Erythroblast (primary cell): Measurements from ENCODE around the gene RASL11A.
"Not testable (repeated sequence)": the region's sequence is repeated elsewhere in the genome, so short reads cannot be mapped to it uniquely, and the experiment has no call there.

Experiments used
- DNase-seq, 2 experiments: peaks; one replicate each; lab custom pipeline; 2025; lab: John Stamatoyannopoulos, UW
- GATA1 ChIP-seq: IDR thresholded peaks from 2 replicates; pipeline ENCODE4 v1.6.1; 2011; ENCODE audit warnings: low read depth, mild to moderate bottlenecking, control low read depth, low read length, moderate library complexity
- POLR2A ChIP-seq: IDR thresholded peaks from 2 replicates; pipeline ENCODE4 v1.6.1; 2011; ENCODE audit warnings: mild to moderate bottlenecking, low read length

The RASL11A gene

GRCh38 chr13:27319404-27319803 is 48.8 kb downstream of the RASL11A start:
- TF ChIP-seq POLR2A (no peak), GATA1 (no peak)
- no peak for DNase-seq

DNA sequence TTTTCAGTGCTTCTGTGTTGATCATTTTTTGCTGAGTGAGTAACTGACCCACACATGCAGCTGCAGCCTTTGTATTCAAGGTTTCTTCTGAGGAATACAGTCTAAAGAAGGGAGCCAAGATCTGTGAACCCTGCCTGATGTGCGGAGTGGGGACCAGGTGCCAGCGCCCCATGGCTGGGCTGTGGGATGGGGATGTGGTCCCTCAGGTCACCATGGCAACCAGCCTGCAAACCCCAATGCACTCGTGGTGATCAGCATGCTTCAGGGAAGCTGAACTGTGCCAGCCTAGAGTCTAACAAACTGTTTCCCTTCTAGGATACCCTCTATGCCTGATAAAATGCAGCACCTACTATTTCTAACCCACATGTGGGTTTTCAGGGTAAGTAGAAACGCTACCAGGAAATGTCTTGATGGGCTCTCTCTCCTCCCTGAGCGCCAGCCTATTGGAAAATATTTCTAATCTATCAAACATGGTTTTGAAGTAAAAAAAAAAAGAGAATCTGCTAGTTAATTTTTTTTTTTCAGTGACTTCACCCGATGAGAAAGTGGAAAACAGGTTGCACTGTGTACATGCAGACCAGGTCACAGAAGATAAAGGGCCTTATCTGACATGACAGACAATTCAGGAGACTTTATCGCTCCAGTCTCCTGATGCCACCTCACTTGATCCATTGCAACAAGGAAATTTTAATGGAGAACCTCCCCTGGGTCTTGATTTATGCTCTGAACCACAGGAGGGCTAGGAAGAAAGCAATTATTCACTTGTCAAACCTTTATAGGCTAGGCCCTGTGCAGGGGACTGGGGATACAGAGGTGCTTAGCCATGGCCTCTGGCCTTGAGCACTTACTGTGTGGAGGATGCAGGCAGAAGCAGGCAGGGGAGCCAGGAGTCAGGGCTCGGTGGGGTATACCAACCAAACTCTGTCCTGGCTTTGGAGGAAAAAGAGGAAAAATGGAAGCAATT is 51.1 kb downstream of the RASL11A start:
- peak; percentile 29 to 72 for DNase-seq
- TF ChIP-seq POLR2A (no peak), GATA1 (no peak)

- DNase-seq: not testable (repeated sequence)
These were observed 51.8 kb downstream of the RASL11A start for GRCh38 chr13:27322443-27322842.
